Sciatic nerve (tissue), 2 donors: ENCODE results near the gene PAWR. TPM values are rescaled to one million over a fixed set of nuclear protein-coding genes. Genes with fewer than 3 reads are reported as not detected.
A peak's percentile ranks its signal among the peaks of the same experiment; 100 is the strongest.

Experiments used
- ATAC-seq: fragments of 200-7000 bp; cut with Tn5 transposase; one replicate; pipeline ENCODE4 v1.9.1; 2020; ENCODE audit warnings: mild to moderate bottlenecking, moderate library complexity
- DNase-seq: peaks from one replicate; pipeline ENCODE4 v3.0.0-alpha.2; 2020; ENCODE audit warnings: low spot score
- intact Hi-C: fragments of 100-400 bp; cut with DNase I; formaldehyde crosslinking; loops from one replicate; pipeline ENCODE4 v1.14.2; 2022
- total RNA-seq: library from RNA; stranded (reverse); fragmentation: NEBNext Ultra II Directional; extraction: Animal tissue kit (Norgen Biotek cat#: 25700); gene quantifications from one replicate; pipeline ENCODE4 v1.2.1, GENCODE V29; 2021
- donor health status: DM: no; HTN: no; CAD: no.
- donor health status: DM: no; HTN: no; CAD: no.

The PAWR gene, protein sequence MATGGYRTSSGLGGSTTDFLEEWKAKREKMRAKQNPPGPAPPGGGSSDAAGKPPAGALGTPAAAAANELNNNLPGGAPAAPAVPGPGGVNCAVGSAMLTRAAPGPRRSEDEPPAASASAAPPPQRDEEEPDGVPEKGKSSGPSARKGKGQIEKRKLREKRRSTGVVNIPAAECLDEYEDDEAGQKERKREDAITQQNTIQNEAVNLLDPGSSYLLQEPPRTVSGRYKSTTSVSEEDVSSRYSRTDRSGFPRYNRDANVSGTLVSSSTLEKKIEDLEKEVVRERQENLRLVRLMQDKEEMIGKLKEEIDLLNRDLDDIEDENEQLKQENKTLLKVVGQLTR
- total RNA-seq, result 117 TPM

GRCh38 chr12:79690638-79691510, at the start of gene PAWR:
Gene PAWR (minus strand): TSS chr12:79690964. CDS start chr12:79690244, 720 bp downstream.
- intact Hi-C loops, result no loop called here
- ATAC-seq (peak; percentile 78), DNase-seq (peak; percentile 74)

DNA sequence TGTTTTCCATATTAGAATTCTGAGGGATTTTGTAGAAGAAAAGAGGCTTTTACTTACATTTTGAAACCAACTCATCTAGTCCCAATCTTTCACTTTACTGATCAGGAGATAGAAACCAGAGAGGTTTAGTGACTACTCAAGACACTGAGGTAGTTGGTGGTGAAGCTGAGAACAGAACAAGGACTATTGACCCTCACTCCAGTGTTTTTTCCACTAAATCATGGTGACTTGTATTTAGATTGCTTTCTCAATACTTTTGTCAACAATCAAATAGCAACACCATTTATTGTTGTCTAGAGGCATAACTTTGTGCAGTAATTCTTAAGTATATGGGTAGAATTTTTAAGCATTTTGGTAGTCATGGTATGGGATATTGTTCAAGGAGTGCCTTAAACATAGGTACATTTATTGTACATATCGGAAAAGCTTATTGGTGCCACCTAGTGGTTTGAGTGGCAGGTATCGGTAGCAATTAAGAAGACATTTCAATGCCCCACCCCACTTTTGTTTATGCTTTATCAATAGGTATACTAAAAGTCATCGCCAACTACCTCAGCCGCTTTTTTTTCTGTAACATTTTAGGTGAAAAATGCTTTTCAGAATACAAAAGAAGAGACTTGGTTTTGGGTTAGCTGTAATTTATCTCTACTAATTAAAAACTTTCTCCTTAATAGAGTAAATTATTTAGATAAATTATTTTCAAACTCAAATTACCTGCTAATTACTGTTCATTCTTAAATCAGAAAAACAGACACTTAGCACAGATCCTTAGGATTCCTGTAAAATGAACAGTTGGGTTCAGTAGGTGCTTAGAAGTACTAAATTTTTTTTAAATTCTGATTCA, 47.3 kb upstream of the PAWR start:
- intact Hi-C loops, result no loop called here
- ATAC-seq, result no peak
- DNase-seq, result no peak

DNA sequence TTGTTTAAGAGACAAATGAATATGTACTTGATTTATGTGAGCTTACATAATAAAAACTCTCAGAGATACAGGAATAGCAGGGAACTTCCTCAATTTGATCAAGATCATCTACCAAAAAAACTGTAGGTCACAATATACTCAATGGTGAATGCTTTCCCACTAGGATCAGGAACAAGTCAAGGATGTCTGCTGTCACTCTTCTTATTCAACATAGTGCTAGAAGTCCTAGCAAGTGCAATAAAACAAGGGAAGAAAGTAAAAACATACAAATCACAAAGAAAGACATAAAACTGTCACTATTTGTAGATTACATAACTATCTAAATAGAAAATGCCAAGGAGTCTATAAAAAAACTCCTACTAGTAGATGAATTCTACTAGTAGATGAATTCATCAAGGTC, 41.9 kb upstream of the PAWR start:
- ATAC-seq, result no peak
- no peak for DNase-seq
- intact Hi-C loops, result no loop called here

GRCh38 chr12:79725987-79726386, 35.2 kb upstream of the PAWR start:
- ATAC-seq (no peak), DNase-seq (no peak)
- intact Hi-C loops, result no loop called here

DNA sequence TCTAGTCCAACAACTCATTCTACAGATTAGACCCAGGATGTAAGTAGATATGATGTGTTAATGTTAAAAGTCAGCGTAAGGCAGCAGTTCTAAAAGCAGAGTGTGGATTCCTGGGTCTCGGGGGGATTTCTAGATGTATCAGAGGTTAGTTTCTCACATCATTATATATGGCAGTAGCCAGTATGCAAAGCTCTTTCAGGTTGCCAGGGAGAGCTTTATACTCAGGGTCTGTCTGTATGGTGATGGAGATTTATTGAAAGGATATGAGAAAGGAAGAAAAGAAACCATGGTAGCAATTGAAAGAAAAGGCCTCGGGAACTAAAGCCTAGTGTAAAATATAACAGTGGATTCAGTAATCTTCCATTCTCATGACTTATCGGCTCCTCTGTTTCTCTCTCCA, 26.2 kb upstream of the PAWR start:
- ATAC-seq (no peak), DNase-seq (no peak)
- intact Hi-C loops, result no loop called here

DNA sequence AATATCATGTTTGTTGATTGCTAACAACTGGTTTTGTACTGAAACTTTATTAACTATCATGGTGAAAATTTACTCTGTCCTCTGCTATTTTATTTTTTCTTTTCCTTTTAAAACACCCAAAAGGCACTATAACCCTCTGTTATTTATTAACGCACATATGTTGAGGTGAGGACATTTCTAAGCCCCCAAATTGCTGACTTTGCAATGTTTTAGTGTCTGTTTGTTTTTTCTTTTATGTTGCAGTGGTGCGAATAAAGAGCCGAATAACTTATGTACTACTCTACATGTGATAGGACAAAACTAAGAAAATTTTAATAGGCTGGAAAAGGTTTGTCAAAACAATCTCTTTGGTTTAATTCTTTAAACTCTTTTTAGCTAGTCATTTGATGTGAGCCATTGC, 24.5 kb upstream of the PAWR start:
- DNase-seq, result no peak
- intact Hi-C loops, result no loop called here
- no peak for ATAC-seq

DNA sequence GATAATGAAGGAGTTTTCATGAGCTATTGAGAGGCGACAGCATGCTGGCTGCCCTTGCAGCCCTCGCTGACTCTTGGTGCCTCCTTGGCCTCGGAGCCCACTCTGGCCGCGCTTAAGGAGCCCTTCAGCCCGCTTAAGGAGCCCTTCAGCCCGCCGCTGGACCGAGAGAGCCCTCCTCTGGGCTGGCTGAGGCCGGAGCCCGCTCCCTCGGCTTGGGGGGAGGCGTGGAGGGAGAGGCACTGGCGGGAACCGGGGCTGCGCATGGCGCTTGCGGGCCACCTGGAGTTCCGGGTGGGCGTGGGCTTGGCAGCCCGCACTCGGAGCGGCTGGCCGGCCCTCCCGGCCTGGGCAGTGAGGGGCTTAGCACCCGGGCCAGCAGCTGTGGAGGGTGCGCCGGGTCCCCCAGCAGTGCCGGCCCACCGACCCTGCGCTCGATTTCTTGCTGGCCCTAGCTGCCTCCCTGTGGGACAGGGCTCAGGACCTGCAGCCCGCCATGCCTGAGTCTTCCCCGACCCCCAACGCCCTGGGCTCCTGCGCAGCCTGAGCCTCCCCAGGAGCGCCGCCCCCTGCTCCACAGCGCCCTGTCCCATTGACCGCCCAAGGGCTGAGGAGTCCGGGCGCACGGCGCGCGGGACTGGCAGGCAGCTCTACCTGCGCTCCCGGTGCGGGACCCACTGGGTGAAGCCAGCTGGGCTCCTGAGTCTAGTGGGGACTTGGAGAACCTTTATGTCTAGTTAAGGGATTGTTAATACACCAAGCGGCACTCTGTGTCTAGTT, 20.1 kb upstream of the PAWR start:
- intact Hi-C loops, result no loop called here
- DNase-seq (no peak), ATAC-seq (no peak)

GRCh38 chr12:79707830-79708229, 17.1 kb upstream of the PAWR start:
- ATAC-seq (no peak), DNase-seq (no peak)
- intact Hi-C loops, result no loop called here

DNA sequence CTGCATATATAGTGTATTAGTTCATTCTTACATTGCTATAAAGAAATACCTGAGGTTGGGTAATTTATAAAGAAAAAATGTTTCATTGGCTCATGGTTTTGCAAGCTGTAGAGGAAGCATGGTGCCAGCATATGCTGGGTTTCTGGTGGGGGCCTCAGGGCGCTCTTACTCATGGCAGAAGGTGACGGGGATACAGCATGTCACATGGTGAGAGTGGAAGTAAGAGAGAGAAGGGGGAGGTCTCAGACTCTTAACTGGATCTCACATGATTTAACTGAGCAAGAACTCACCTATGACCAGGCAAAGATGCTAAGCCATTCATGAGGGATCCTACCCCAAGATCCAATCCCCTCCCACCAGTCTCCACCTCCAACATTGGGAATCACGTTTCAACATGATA, 15.9 kb upstream of the PAWR start:
- DNase-seq (no peak), ATAC-seq (no peak)
- intact Hi-C loops, result no loop called here

GRCh38 chr12:79706156-79706555, 15.4 kb upstream of the PAWR start:
- no peak for DNase-seq
- ATAC-seq, result no peak
- intact Hi-C loops, result no loop called here

- intact Hi-C loops, result no loop called here
- DNase-seq (no peak), ATAC-seq (no peak)
Measured at GRCh38 chr12:79698966-79699365, 8.2 kb upstream of the PAWR start.

DNA sequence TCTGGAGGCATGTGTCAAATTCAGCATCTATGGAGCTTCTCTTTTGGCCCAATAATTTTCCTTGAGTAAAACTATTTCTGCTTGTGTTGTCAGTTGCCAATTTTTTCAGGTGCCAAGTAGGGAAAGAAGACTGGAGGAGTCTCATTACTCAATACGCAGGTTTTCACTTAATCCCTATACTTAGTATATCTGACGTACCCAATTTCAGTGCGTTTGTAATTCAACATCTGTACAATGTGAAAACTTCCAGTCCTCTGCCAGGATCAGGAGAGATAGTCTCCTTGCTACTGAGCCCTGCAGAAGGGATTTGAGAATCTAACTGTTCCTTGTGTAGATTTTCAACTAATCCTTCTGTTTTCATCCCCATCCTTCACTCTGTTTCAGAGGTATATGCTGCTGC, 5.7 kb upstream of the PAWR start:
- DNase-seq, result no peak
- ATAC-seq, result no peak
- intact Hi-C loops, result no loop called here

- ATAC-seq (no peak), DNase-seq (no peak)
- intact Hi-C loops, result no loop called here
Measured at GRCh38 chr12:79692860-79693577, 2.3 kb upstream of the PAWR start.

- intact Hi-C loops, result no loop called here
- DNase-seq (no peak), ATAC-seq (peak; percentile 35)
Measured at GRCh38 chr12:79691511-79692248, 916 bp upstream of the PAWR start.

DNA sequence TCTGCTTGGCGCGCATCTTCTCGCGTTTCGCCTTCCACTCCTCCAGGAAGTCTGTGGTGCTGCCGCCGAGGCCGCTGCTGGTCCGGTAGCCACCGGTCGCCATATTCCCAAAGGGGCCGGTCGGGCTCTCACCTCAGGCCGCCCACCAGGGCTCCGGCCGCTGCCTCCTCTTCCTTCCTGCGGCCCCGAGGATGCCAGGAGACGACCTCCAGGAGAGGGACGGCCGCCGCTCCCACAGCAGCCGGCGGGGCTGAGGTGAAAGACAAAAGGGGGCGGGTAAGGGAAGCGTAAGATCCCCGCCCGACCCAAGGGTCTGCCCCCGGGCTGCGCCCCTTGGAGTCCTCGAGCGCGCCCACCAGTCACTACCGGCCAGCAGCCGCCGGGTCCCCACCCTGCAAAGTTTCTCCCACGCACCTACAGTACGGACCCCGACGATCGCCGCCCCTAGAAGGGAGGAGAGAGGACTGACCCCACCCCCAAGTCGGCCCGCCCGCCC, 574 bp downstream of the PAWR start:
- DNase-seq (peak; percentile 82), ATAC-seq (peak; percentile 41)
- intact Hi-C loops, result no loop called here

GRCh38 chr12:79689477-79690141, 1.2 kb downstream of the PAWR start:
- intact Hi-C loops, result no loop called here
- ATAC-seq (peak; percentile 60), DNase-seq (peak; percentile 67)

DNA sequence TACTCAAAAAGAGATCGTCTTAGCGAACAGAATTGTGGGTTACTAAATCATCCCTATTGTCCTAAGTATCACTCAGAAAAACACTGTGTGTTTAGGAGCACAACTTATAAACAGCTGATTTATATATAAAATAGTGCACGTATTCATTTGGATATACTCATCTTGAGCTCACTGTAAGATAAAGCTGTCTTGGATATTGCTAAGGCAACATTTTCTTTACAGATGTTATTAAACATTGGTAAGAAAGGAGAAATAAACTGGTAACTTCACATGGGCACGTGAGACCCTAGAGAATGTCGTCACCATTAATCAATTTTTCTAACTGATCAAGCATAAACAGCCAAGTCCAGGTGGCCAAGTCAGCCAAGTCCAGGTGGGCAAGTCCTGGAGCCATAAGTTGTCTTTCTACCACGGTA, 1.7 kb downstream of the PAWR start:
- intact Hi-C loops, result no loop called here
- ATAC-seq, result no peak
- no peak for DNase-seq
